Keratinocyte (primary cell): ENCODE measurements around the gene FOXK1.

Experiments used
- EZH2 ChIP-seq: IDR thresholded peaks from one replicate; pipeline ENCODE4 v1.6.1; 2012; ENCODE audit warnings: inconsistent platforms, mild to moderate bottlenecking, low read length, moderate library complexity
- TF ChIP-seq, protein P1 (sequence below), 3 experiments: IDR thresholded peaks in 1 of 3; conservative IDR thresholded peaks in 1 of 3; optimal IDR thresholded peaks in 1 of 3; 2 replicates in 2 of 3; 3 replicates in 1 of 3; pipeline versions ENCODE3 to v1.5.1; 2011; ENCODE audit warnings: low read length in 3 of 3, mild to moderate bottlenecking in 3 of 3, moderate library complexity in 2 of 3, control low read depth in 1 of 3, inconsistent platforms in 1 of 3; ENCODE audit not compliant: insufficient read depth in 2 of 3; ENCODE audit errors: extremely low read depth in 1 of 3

DNA sequence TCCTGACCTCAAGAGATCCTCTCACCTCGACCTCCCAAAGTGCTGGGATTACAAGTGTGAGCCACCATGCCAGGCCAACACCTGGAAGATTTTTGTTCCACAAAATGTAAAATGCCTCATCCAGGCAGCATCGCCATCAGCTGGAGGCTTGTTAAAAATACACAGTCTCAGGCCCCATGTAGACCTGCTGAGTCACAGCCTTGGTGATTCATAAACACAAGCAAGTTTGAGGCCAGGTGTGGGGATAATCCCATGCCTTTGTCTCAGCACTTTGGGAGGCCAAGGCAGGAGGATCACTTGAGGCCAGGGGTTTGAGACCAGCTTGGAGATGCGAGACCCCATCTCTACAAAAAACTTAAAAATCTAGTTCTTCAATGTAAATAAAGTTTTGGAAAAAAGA, 49.1 kb upstream of the FOXK1 start:
- TF ChIP-seq, protein P1, sequence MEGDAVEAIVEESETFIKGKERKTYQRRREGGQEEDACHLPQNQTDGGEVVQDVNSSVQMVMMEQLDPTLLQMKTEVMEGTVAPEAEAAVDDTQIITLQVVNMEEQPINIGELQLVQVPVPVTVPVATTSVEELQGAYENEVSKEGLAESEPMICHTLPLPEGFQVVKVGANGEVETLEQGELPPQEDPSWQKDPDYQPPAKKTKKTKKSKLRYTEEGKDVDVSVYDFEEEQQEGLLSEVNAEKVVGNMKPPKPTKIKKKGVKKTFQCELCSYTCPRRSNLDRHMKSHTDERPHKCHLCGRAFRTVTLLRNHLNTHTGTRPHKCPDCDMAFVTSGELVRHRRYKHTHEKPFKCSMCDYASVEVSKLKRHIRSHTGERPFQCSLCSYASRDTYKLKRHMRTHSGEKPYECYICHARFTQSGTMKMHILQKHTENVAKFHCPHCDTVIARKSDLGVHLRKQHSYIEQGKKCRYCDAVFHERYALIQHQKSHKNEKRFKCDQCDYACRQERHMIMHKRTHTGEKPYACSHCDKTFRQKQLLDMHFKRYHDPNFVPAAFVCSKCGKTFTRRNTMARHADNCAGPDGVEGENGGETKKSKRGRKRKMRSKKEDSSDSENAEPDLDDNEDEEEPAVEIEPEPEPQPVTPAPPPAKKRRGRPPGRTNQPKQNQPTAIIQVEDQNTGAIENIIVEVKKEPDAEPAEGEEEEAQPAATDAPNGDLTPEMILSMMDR (optimal IDR thresholded peaks at IDR 0.05 in 1 of 3, IDR thresholded peaks at IDR 0.05 in 1 of 3, conservative IDR thresholded peaks at IDR 0.05 in 1 of 3; ENCODE audit: extremely low read depth in 1 of 3, insufficient read depth in 2 of 3, low read length in 3 of 3): peak in 1 of 3 experiments; percentile 27
- TF ChIP-seq EZH2: no peak
